ENCODE results near the gene ARHGAP10. TPM values are rescaled to one million over a fixed set of nuclear protein-coding genes. Genes with fewer than 3 reads are reported as not detected.

ARHGAP10 gene
- total RNA-seq, 4 donors from 2014 or later = 131 to 217 (median 206) TPM

GRCh38 chr4:147965873-147966272, 234.0 kb downstream of the ARHGAP10 start:
- H3K4me3 ChIP-seq = no peak overlapping the region
- 91 to 100% methylated on average over 1 of the region's 1 CpG for WGBS, 2 donors
- no peak overlapping the region for H3K27ac ChIP-seq
- TF ChIP-seq CTCF (IDR thresholded peaks at IDR 0.05) (no peak), POLR2A (IDR thresholded peaks at IDR 0.05) (no peak), EP300 (IDR thresholded peaks at IDR 0.05) (no peak)
- H3K9me3 ChIP-seq = no peaks in the 10 kb centered on the region
- DNase-seq (ENCODE audit: low spot score in 2 of 2) = no peak
- H3K27me3 ChIP-seq = no peaks in the 10 kb centered on the region
- H3K36me3 ChIP-seq = peaks cover 0 to 64% (median 0%) of the 10 kb centered on the region in 3 donors
- H3K4me1 ChIP-seq = peaks cover 0 to 51% (median 8%) of the 10 kb centered on the region in 4 donors

- DNase-seq (ENCODE audit: low spot score in 2 of 2) = no peak
- Histone ChIP-seq H3K27ac (no peak overlapping the region), H3K36me3 (peaks cover 0 to 48% (median 0%) of the 10 kb centered on the region in 3 donors), H3K4me1 (peaks cover 0 to 49% (median 8%) of the 10 kb centered on the region in 4 donors), H3K9me3 (no peaks in the 10 kb centered on the region), H3K4me3 (no peak overlapping the region), H3K27me3 (no peaks in the 10 kb centered on the region)
- WGBS, 2 donors = 77 to 83% methylated on average over 5 of the region's 5 CpGs
- TF ChIP-seq POLR2A (IDR thresholded peaks at IDR 0.05) = no peak
- no peak for TF ChIP-seq CTCF (IDR thresholded peaks at IDR 0.05)
- no peak for TF ChIP-seq EP300 (IDR thresholded peaks at IDR 0.05)
These were observed 236.8 kb downstream of the ARHGAP10 start for GRCh38 chr4:147968641-147969040.

GRCh38 chr4:147969573-147970385, 237.9 kb downstream of the ARHGAP10 start:
- H3K4me1 ChIP-seq = peaks cover 0 to 40% (median 8%) of the 10 kb centered on the region in 4 donors
- no peak overlapping the region for H3K4me3 ChIP-seq
- DNase-seq (ENCODE audit: low spot score in 2 of 2) = no peak
- peaks cover 0 to 43% (median 0%) of the 10 kb centered on the region in 3 donors for H3K36me3 ChIP-seq
- WGBS, 2 donors = 57 to 66% methylated on average over 11 of the region's 11 CpGs
- no peaks in the 10 kb centered on the region for H3K9me3 ChIP-seq
- H3K27me3 ChIP-seq = no peaks in the 10 kb centered on the region
- TF ChIP-seq POLR2A (IDR thresholded peaks at IDR 0.05) (no peak), CTCF (IDR thresholded peaks at IDR 0.05) (no peak), EP300 (IDR thresholded peaks at IDR 0.05) (no peak)
- H3K27ac ChIP-seq = no peak overlapping the region

- H3K27ac ChIP-seq = no peak overlapping the region
- peaks cover 0 to 35% (median 0%) of the 10 kb centered on the region in 3 donors for H3K36me3 ChIP-seq
- H3K9me3 ChIP-seq = no peaks in the 10 kb centered on the region
- H3K27me3 ChIP-seq = no peaks in the 10 kb centered on the region
- H3K4me3 ChIP-seq = no peak overlapping the region
- 95 to 97% methylated on average over 4 of the region's 4 CpGs for WGBS, 2 donors
- peaks cover 0 to 41% (median 14%) of the 10 kb centered on the region in 4 donors for H3K4me1 ChIP-seq
- TF ChIP-seq CTCF (IDR thresholded peaks at IDR 0.05) = no peak
- TF ChIP-seq EP300 (IDR thresholded peaks at IDR 0.05) = no peak
- no peak for TF ChIP-seq POLR2A (IDR thresholded peaks at IDR 0.05)
- DNase-seq (ENCODE audit: low spot score in 2 of 2) = no peak
These were observed 239.2 kb downstream of the ARHGAP10 start for GRCh38 chr4:147971116-147971515.

- peaks cover 0 to 37% (median 0%) of the 10 kb centered on the region in 3 donors for H3K36me3 ChIP-seq
- DNase-seq (ENCODE audit: low spot score in 2 of 2) = no peak
- peaks cover 0 to 31% (median 10%) of the 10 kb centered on the region in 4 donors for H3K4me1 ChIP-seq
- no peak overlapping the region for H3K27ac ChIP-seq
- 74% methylated on average over 3 of the region's 3 CpGs for WGBS, 2 donors
- no peak overlapping the region for H3K4me3 ChIP-seq
- no peaks in the 10 kb centered on the region for H3K9me3 ChIP-seq
- no peaks in the 10 kb centered on the region for H3K27me3 ChIP-seq
- TF ChIP-seq EP300 (IDR thresholded peaks at IDR 0.05) (no peak), POLR2A (IDR thresholded peaks at IDR 0.05) (no peak), CTCF (IDR thresholded peaks at IDR 0.05) (no peak)
These were observed 243.4 kb downstream of the ARHGAP10 start for GRCh38 chr4:147975325-147975724.
